GM23338 (cell line): ENCODE results near the gene OLR1. TPM values are rescaled to one million over a fixed set of nuclear protein-coding genes. Genes with fewer than 3 reads are reported as not detected.

ENCODE experiments used
- ATAC-seq: fragments of 200-7000 bp; cut with Tn5 transposase; 3 replicates; pipeline ENCODE4 v1.9.1; 2020
- DNase-seq: peaks from one replicate; pipeline ENCODE4 v3.0.0-alpha.2; 2015; ENCODE audit warnings: low spot score
- H2AFZ ChIP-seq: fragments of 200-600 bp; sonication (generic); 2 replicates; pipeline ENCODE4 v1.8.0; 2016; ENCODE audit warnings: antibody characterized with exemption, mild to moderate bottlenecking, moderate library complexity
- H3F3A ChIP-seq: fragments of 200-600 bp; sonication (generic); replicated peaks from 2 replicates; pipeline ENCODE4 v1.8.0; 2017; ENCODE audit warnings: antibody characterized with exemption, mixed run types, low read depth
- H3K27ac ChIP-seq: fragments of 200-600 bp; sonication (generic); 2 replicates; pipeline ENCODE4 v1.6.1; 2016; ENCODE audit warnings: low read depth
- H3K27me3 ChIP-seq: fragments of 200-600 bp; sonication (generic); 2 replicates; pipeline ENCODE4 v1.8.0; 2016; ENCODE audit warnings: mild to moderate bottlenecking, mixed run types, moderate library complexity; ENCODE audit not compliant: insufficient read depth
- H3K36me3 ChIP-seq: fragments of 200-600 bp; sonication (generic); 2 replicates; pipeline ENCODE4 v1.8.0; 2016; ENCODE audit warnings: mild to moderate bottlenecking; ENCODE audit not compliant: insufficient read depth
- H3K4me1 ChIP-seq: fragments of 200-600 bp; sonication (generic); 2 replicates; pipeline ENCODE4 v1.8.0; 2016; ENCODE audit warnings: mild to moderate bottlenecking, moderate library complexity; ENCODE audit not compliant: insufficient read depth
- H3K4me2 ChIP-seq: fragments of 200-600 bp; sonication (generic); 2 replicates; pipeline ENCODE4 v1.7.1; 2017; ENCODE audit warnings: mixed run types
- H3K4me3 ChIP-seq: fragments of 200-600 bp; sonication (generic); 2 replicates; pipeline ENCODE4 v1.6.1; 2016; ENCODE audit warnings: mixed run types
- H3K79me2 ChIP-seq: fragments of 200-600 bp; sonication (generic); replicated peaks from 2 replicates; pipeline ENCODE4 v1.8.0; 2017; ENCODE audit warnings: mild to moderate bottlenecking; ENCODE audit not compliant: insufficient read depth
- H3K9me2 ChIP-seq: fragments of 200-600 bp; sonication (generic); 2 replicates; pipeline ENCODE4 v1.8.0; 2017; ENCODE audit not compliant: insufficient read depth
- H4K20me1 ChIP-seq: fragments of 200-600 bp; sonication (generic); replicated peaks from 2 replicates; pipeline ENCODE4 v1.8.0; 2017; ENCODE audit warnings: mild to moderate bottlenecking; ENCODE audit not compliant: insufficient read depth
- H3K27ac Mint-ChIP-seq: 2 replicates; pipeline ENCODE4 v1.8.0; 2020; ENCODE audit warnings: inconsistent platforms, mild to moderate bottlenecking, moderate library complexity, mixed read lengths
- H3K27me3 Mint-ChIP-seq: 3 replicates; pipeline ENCODE4 v1.8.0; 2022; ENCODE audit warnings: low read depth, mild to moderate bottlenecking, moderate library complexity, mixed read lengths, inconsistent platforms; ENCODE audit not compliant: insufficient read depth, poor library complexity
- H3K36me3 Mint-ChIP-seq: 3 replicates; pipeline ENCODE4 v1.8.0; 2021; ENCODE audit warnings: low read depth, mild to moderate bottlenecking, inconsistent platforms, moderate library complexity, mixed read lengths
- H3K4me1 Mint-ChIP-seq: 3 replicates; pipeline ENCODE4 v1.8.0; 2020; ENCODE audit warnings: mild to moderate bottlenecking, inconsistent platforms, mixed read lengths
- H3K4me3 Mint-ChIP-seq: 3 replicates; pipeline ENCODE4 v1.8.0; 2021; ENCODE audit warnings: moderate library complexity, mild to moderate bottlenecking, inconsistent platforms, mixed read lengths
- H3K9me3 Mint-ChIP-seq: 3 replicates; pipeline ENCODE4 v1.8.0; 2020; ENCODE audit warnings: moderate library complexity, mild to moderate bottlenecking, inconsistent platforms, mixed read lengths
- NANOG ChIP-seq: IDR thresholded peaks from 2 replicates; pipeline ENCODE4 v1.6.1; 2016; ENCODE audit warnings: antibody characterized with exemption, borderline replicate concordance
- POLR2AphosphoS5 ChIP-seq: IDR thresholded peaks from 2 replicates; pipeline ENCODE4 v1.6.1; 2016; ENCODE audit warnings: antibody characterized with exemption, low read depth
- STAT1 ChIP-seq: IDR thresholded peaks from one replicate; pipeline ENCODE4 v1.6.1; 2016; ENCODE audit warnings: antibody characterized with exemption; ENCODE audit not compliant: unreplicated experiment
- polyA plus RNA-seq: library from polyadenylated mRNA; unstranded; fragments of >200 nt; fragmentation: Nextera tagmentation; extraction: Ambion mirVana; gene quantifications from 2 replicates; pipeline ENCODE4 v1.2.1, GENCODE V29; 2016
- total RNA-seq: library from RNA; depleted of rRNA; stranded (reverse); fragments of >200 nt; shearing (Covaris generic); gene quantifications from 2 replicates; pipeline ENCODE4 v1.2.3, GENCODE V29; 2014
- TF ChIP-seq, protein P1 (sequence below), 2 experiments: fragments of 200-600 bp in 1 of 2; sonication (generic) in 1 of 2; conservative IDR thresholded peaks; 2 replicates each; pipeline versions ENCODE4 v1.5.1 to v1.6.1; 2016 to 2017; ENCODE audit warnings: antibody characterized with exemption in 2 of 2, low read depth in 2 of 2, mild to moderate bottlenecking in 2 of 2, moderate library complexity in 1 of 2
- TF ChIP-seq, protein P2 (sequence below): IDR thresholded peaks from 2 replicates; pipeline ENCODE4 v1.6.1; 2016; ENCODE audit warnings: antibody characterized with exemption
- TF ChIP-seq, protein P3 (sequence below): IDR thresholded peaks from one replicate; pipeline ENCODE4 v1.6.1; 2018; ENCODE audit warnings: antibody characterized with exemption; ENCODE audit not compliant: unreplicated experiment

Gene OLR1
- total and polyA plus RNA-seq, 2 experiments from 2014 or later = not detected

DNA sequence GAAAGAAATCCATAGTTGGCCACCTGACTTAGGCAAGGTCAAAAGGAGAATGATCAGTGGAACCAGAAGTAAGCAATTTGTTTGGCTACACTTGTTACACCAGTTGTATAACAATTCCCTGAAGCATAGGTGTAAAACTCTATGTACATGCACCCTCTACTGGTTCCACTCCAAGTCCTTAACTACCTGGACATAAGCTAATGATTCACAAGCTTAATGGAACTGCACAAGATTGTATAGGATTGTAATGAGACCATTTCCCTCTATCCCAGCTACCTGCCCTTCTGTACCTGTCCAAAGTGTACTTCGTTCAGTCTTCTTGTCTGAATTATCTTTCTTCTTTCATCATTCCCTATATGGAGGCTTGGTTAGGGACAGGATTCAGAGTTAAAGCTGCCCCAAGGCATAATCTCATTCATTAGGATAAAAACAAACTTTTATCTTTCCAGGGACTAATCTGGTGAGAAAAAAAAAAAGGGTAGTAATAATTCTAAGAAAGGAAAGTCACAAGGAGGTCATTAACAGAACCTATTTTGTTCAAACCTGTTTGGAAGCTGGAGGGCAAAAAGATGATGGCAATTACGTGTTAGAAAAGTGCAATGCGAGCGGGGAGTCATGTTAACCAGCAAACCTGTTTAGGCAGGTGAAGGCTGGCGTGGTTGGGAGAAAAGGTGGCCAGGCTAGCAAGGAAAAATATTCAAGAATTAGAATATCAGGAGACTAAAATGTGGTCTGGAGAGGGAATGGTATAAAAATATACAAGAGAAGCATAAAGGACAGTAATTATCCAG, 4.1 kb upstream of the OLR1 start:
- Histone ChIP-seq H3K27me3 (no peaks in the 10 kb centered on the region), H3K36me3 (no peaks in the 10 kb centered on the region), H3K27ac (no peak overlapping the region), H3K4me2 (no peak overlapping the region), H3K79me2 (no peaks in the 10 kb centered on the region), H3K9me2 (no peaks in the 10 kb centered on the region), H4K20me1 (no peaks in the 10 kb centered on the region), H3K4me1 (no peaks in the 10 kb centered on the region), H2AFZ (no peak overlapping the region), H3K4me3 (no peak overlapping the region), H3F3A (no peaks in the 10 kb centered on the region)
- Mint-ChIP-seq H3K27ac (no peak overlapping the region), H3K36me3 (no peaks in the 10 kb centered on the region), H3K9me3 (no peaks in the 10 kb centered on the region), H3K4me3 (no peak overlapping the region), H3K27me3 (no peaks in the 10 kb centered on the region), H3K4me1 (peaks cover 4% of the 10 kb centered on the region; the same call in 2 of the 3 replicates)
- TF ChIP-seq, protein P1, sequence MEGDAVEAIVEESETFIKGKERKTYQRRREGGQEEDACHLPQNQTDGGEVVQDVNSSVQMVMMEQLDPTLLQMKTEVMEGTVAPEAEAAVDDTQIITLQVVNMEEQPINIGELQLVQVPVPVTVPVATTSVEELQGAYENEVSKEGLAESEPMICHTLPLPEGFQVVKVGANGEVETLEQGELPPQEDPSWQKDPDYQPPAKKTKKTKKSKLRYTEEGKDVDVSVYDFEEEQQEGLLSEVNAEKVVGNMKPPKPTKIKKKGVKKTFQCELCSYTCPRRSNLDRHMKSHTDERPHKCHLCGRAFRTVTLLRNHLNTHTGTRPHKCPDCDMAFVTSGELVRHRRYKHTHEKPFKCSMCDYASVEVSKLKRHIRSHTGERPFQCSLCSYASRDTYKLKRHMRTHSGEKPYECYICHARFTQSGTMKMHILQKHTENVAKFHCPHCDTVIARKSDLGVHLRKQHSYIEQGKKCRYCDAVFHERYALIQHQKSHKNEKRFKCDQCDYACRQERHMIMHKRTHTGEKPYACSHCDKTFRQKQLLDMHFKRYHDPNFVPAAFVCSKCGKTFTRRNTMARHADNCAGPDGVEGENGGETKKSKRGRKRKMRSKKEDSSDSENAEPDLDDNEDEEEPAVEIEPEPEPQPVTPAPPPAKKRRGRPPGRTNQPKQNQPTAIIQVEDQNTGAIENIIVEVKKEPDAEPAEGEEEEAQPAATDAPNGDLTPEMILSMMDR (conservative IDR thresholded peaks at IDR 0.05; ENCODE audit: low read depth in 2 of 2) = peak in 1 of 2 experiments; percentile 19; a peak in 1 of 4 replicates
- TF ChIP-seq POLR2AphosphoS5 = no peak
- ATAC-seq (no peak), DNase-seq (no peak)

DNA sequence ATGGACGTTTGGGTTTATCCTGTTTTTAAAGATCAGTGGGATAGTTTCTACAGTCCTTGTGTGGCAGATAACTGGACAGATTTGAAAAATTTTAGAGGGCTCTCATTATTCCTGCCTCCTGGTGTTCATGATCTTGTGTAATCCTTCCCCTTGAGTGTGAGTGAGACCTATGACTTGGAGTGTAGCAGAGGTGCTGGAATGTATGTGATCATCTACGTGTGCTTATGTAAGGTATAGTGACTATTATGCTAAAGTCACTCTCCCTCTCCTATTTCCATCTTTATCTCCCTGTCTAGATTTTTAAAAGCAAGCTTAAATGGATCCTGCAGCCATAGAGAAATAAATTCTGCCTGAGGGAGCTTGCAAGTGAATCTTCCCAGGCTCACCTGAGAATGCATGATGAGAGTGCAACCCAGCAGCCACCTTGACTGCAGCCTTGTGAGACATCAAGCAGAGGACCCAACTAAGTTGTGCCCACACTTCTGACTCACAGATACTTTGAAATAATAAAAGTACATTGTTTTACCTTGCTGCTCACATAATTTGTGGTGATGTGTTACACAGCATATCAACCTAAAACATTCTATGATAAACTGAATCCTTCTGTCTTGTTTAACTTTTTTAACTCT, 3.2 kb upstream of the OLR1 start:
- Mint-ChIP-seq H3K27me3 (no peaks in the 10 kb centered on the region), H3K4me3 (no peak overlapping the region), H3K36me3 (no peaks in the 10 kb centered on the region), H3K4me1 (peaks cover 4% of the 10 kb centered on the region; the same call in 2 of the 3 replicates), H3K27ac (no peak overlapping the region), H3K9me3 (no peaks in the 10 kb centered on the region)
- H3F3A ChIP-seq = no peaks in the 10 kb centered on the region
- no peak overlapping the region for H3K27ac ChIP-seq
- H3K79me2 ChIP-seq = no peaks in the 10 kb centered on the region
- H3K4me3 ChIP-seq = no peak overlapping the region
- DNase-seq (no peak), ATAC-seq (no peak)
- H2AFZ ChIP-seq = no peak overlapping the region
- H3K27me3 ChIP-seq = no peaks in the 10 kb centered on the region
- H4K20me1 ChIP-seq = no peaks in the 10 kb centered on the region
- TF ChIP-seq POLR2AphosphoS5 = no peak
- TF ChIP-seq, protein P2, sequence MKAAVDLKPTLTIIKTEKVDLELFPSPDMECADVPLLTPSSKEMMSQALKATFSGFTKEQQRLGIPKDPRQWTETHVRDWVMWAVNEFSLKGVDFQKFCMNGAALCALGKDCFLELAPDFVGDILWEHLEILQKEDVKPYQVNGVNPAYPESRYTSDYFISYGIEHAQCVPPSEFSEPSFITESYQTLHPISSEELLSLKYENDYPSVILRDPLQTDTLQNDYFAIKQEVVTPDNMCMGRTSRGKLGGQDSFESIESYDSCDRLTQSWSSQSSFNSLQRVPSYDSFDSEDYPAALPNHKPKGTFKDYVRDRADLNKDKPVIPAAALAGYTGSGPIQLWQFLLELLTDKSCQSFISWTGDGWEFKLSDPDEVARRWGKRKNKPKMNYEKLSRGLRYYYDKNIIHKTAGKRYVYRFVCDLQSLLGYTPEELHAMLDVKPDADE = no peak
- H3K36me3 ChIP-seq = no peaks in the 10 kb centered on the region
- H3K4me2 ChIP-seq = no peak overlapping the region
- no peaks in the 10 kb centered on the region for H3K9me2 ChIP-seq
- no peaks in the 10 kb centered on the region for H3K4me1 ChIP-seq

DNA sequence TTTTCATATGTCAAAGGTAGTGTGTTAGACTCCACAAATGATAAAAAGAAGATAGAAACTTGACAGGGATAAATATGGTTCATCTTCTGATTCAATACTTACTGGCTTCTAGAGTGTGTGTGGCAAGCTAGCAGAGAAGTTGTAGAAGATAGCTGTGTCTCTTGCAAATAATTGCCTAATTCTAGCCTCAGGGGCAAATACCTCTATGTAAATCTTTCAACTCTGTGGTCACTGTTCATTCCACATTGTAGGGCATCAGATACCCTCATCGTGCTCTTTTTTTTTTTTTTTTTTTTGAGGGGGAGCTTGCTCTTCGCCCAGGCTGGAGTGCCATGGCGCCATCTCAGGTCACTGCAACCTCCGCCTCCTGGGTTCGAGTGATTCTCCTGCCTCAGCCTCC, 1.7 kb downstream of the OLR1 start:
- no peaks in the 10 kb centered on the region for H3K9me3 Mint-ChIP-seq
- no peaks in the 10 kb centered on the region for H3F3A ChIP-seq
- no peak overlapping the region for H3K4me2 ChIP-seq
- no peaks in the 10 kb centered on the region; the same call in 2 of the 3 replicates for H3K4me1 Mint-ChIP-seq
- H3K4me3 Mint-ChIP-seq = no peak overlapping the region
- no peaks in the 10 kb centered on the region for H3K27me3 ChIP-seq
- H3K27ac ChIP-seq = no peak overlapping the region
- no peaks in the 10 kb centered on the region for H3K9me2 ChIP-seq
- no peaks in the 10 kb centered on the region for H3K36me3 ChIP-seq
- ATAC-seq = no peak
- no peaks in the 10 kb centered on the region for H3K79me2 ChIP-seq
- H3K27ac Mint-ChIP-seq = no peak overlapping the region
- no peak overlapping the region for H2AFZ ChIP-seq
- no peak for DNase-seq
- no peaks in the 10 kb centered on the region for H3K36me3 Mint-ChIP-seq
- H3K4me3 ChIP-seq = no peak overlapping the region
- no peaks in the 10 kb centered on the region for H3K27me3 Mint-ChIP-seq
- no peaks in the 10 kb centered on the region for H4K20me1 ChIP-seq
- no peaks in the 10 kb centered on the region for H3K4me1 ChIP-seq
- TF ChIP-seq, protein P1 (conservative IDR thresholded peaks at IDR 0.05; ENCODE audit: low read depth in 2 of 2) = no peak
- TF ChIP-seq, protein P2 = no peak
- TF ChIP-seq, protein P3, sequence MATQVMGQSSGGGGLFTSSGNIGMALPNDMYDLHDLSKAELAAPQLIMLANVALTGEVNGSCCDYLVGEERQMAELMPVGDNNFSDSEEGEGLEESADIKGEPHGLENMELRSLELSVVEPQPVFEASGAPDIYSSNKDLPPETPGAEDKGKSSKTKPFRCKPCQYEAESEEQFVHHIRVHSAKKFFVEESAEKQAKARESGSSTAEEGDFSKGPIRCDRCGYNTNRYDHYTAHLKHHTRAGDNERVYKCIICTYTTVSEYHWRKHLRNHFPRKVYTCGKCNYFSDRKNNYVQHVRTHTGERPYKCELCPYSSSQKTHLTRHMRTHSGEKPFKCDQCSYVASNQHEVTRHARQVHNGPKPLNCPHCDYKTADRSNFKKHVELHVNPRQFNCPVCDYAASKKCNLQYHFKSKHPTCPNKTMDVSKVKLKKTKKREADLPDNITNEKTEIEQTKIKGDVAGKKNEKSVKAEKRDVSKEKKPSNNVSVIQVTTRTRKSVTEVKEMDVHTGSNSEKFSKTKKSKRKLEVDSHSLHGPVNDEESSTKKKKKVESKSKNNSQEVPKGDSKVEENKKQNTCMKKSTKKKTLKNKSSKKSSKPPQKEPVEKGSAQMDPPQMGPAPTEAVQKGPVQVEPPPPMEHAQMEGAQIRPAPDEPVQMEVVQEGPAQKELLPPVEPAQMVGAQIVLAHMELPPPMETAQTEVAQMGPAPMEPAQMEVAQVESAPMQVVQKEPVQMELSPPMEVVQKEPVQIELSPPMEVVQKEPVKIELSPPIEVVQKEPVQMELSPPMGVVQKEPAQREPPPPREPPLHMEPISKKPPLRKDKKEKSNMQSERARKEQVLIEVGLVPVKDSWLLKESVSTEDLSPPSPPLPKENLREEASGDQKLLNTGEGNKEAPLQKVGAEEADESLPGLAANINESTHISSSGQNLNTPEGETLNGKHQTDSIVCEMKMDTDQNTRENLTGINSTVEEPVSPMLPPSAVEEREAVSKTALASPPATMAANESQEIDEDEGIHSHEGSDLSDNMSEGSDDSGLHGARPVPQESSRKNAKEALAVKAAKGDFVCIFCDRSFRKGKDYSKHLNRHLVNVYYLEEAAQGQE = no peak
- TF ChIP-seq POLR2AphosphoS5 (no peak), NANOG (no peak), STAT1 (no peak)
